Nephron progenitor cell (in vitro differentiated cells): ENCODE data around the gene PCDH18.
"Not testable (repeated sequence)": the region's sequence is repeated elsewhere in the genome, so short reads cannot be mapped to it uniquely, and the experiment has no call there.

Source experiments
- DNase-seq: peaks from one replicate; pipeline ENCODE4 v3.0.0; 2021
- H3K27ac Mint-ChIP-seq: 2 replicates; pipeline ENCODE4 v1.8.0; 2021; ENCODE audit warnings: mild to moderate bottlenecking, moderate library complexity, mixed read lengths
- H3K27me3 Mint-ChIP-seq: 2 replicates; pipeline ENCODE4 v1.8.0; 2021; ENCODE audit warnings: mild to moderate bottlenecking, low read depth, mixed read lengths; ENCODE audit not compliant: poor library complexity
- H3K36me3 Mint-ChIP-seq: 2 replicates; pipeline ENCODE4 v1.8.0; 2021; ENCODE audit warnings: low read depth, mixed read lengths
- H3K4me1 Mint-ChIP-seq: 2 replicates; pipeline ENCODE4 v1.8.0; 2021; ENCODE audit warnings: mixed read lengths
- H3K4me3 Mint-ChIP-seq: 2 replicates; pipeline ENCODE4 v1.8.0; 2021; ENCODE audit warnings: mild to moderate bottlenecking, moderate library complexity, mixed read lengths
- H3K9me3 Mint-ChIP-seq: 2 replicates; pipeline ENCODE4 v1.8.0; 2021; ENCODE audit warnings: mild to moderate bottlenecking, moderate library complexity, mixed read lengths
- CTCF ChIP-seq: fragments of 200-600 bp; sonication (generic); IDR thresholded peaks from 2 replicates; pipeline ENCODE4 v1.5.0; 2021; ENCODE audit warnings: antibody characterized with exemption

The PCDH18 gene

GRCh38 chr4:137540356-137540755 lies 8.1 kb upstream of the PCDH18 start:
- no peak for DNase-seq
- H3K27ac Mint-ChIP-seq = no peak overlapping the region
- H3K36me3 Mint-ChIP-seq = no peaks in the 10 kb centered on the region
- no peak for TF ChIP-seq CTCF
- no peaks in the 10 kb centered on the region for H3K9me3 Mint-ChIP-seq
- H3K4me3 Mint-ChIP-seq = no peak overlapping the region
- H3K4me1 Mint-ChIP-seq = peaks cover 40% of the 10 kb centered on the region
- H3K27me3 Mint-ChIP-seq = no peaks in the 10 kb centered on the region

- Mint-ChIP-seq H3K27me3 (no peaks in the 10 kb centered on the region), H3K36me3 (no peaks in the 10 kb centered on the region), H3K4me3 (no peak overlapping the region), H3K27ac (no peak overlapping the region), H3K4me1 (peaks cover 27% of the 10 kb centered on the region), H3K9me3 (no peaks in the 10 kb centered on the region)
- TF ChIP-seq CTCF = no peak
- DNase-seq = no peak
These were observed 6.2 kb upstream of the PCDH18 start for GRCh38 chr4:137538526-137538925.

GRCh38 chr4:137537807-137538206 lies 5.5 kb upstream of the PCDH18 start:
- DNase-seq, H3K9me3 Mint-ChIP-seq, H3K4me3 Mint-ChIP-seq, H3K27me3 Mint-ChIP-seq, H3K36me3 Mint-ChIP-seq, H3K27ac Mint-ChIP-seq: not testable (repeated sequence)
- peaks cover 20% of the 10 kb centered on the region for H3K4me1 Mint-ChIP-seq

- peak overlapping the region; percentile 39 for H3K27ac Mint-ChIP-seq
- peaks cover 12% of the 10 kb centered on the region for H3K4me1 Mint-ChIP-seq
- H3K9me3 Mint-ChIP-seq = no peaks in the 10 kb centered on the region
- H3K36me3 Mint-ChIP-seq = no peaks in the 10 kb centered on the region
- no peak for DNase-seq
- TF ChIP-seq CTCF = no peak
- no peaks in the 10 kb centered on the region for H3K27me3 Mint-ChIP-seq
- no peak overlapping the region for H3K4me3 Mint-ChIP-seq
These were observed 4.7 kb upstream of the PCDH18 start for GRCh38 chr4:137536789-137537561.

- Mint-ChIP-seq H3K36me3 (no peaks in the 10 kb centered on the region), H3K4me3 (no peak overlapping the region), H3K9me3 (no peaks in the 10 kb centered on the region), H3K27ac (no peak overlapping the region), H3K4me1 (no peaks in the 10 kb centered on the region), H3K27me3 (no peaks in the 10 kb centered on the region)
- no peak for DNase-seq
- TF ChIP-seq CTCF = no peak
These were observed 3.4 kb upstream of the PCDH18 start for GRCh38 chr4:137535718-137536117.

- no peak for TF ChIP-seq CTCF
- DNase-seq = no peak
- H3K27ac Mint-ChIP-seq = no peak overlapping the region
- H3K4me3 Mint-ChIP-seq = no peak overlapping the region
- no peaks in the 10 kb centered on the region for H3K4me1 Mint-ChIP-seq
- H3K9me3 Mint-ChIP-seq = no peaks in the 10 kb centered on the region
- H3K36me3 Mint-ChIP-seq = peaks cover 6% of the 10 kb centered on the region
- no peaks in the 10 kb centered on the region for H3K27me3 Mint-ChIP-seq
These were observed 2.2 kb upstream of the PCDH18 start for GRCh38 chr4:137534516-137534915.
